ENCODE data around the gene FRMD4B. TPM values are rescaled to one million over a fixed set of nuclear protein-coding genes. Genes with fewer than 3 reads are reported as not detected.
"Not testable (repeated sequence)": the region's sequence is repeated elsewhere in the genome, so short reads cannot be mapped to it uniquely, and the experiment has no call there.

Gene FRMD4B
- total RNA-seq, 4 donors from 2014 or later: 58.0 to 71.9 (median 63.4) TPM

- H3K4me3 ChIP-seq (ENCODE audit: low read depth, poor library complexity, severe bottlenecking): no peak overlapping the region
- intact Hi-C loops (cut with DNase I; ENCODE audit: low total_unique reads): no loop called here
- no peak for TF ChIP-seq POLR2A (IDR thresholded peaks at IDR 0.05)
- no peak for TF ChIP-seq CTCF (IDR thresholded peaks at IDR 0.05)
- 94% methylated on average over 4 of the region's 4 CpGs for WGBS, 2 donors
- no peak for DNase-seq (ENCODE audit: low spot score in 2 of 2)
These were observed 144.1 kb downstream of the FRMD4B start for GRCh38 chr3:69241769-69242168.

- DNase-seq (ENCODE audit: low spot score in 2 of 2): no peak
These were observed 145.0 kb downstream of the FRMD4B start for GRCh38 chr3:69240651-69241568.

GRCh38 chr3:69239063-69239462, 146.8 kb downstream of the FRMD4B start:
- WGBS, 2 donors: 40 to 45% methylated on average over 1 of the region's 1 CpG
- DNase-seq (ENCODE audit: low spot score in 2 of 2): no peak
- H3K4me3 ChIP-seq (ENCODE audit: low read depth, poor library complexity, severe bottlenecking): no peak overlapping the region
- intact Hi-C loops (cut with DNase I; ENCODE audit: low total_unique reads): no loop called here
- TF ChIP-seq CTCF (IDR thresholded peaks at IDR 0.05) (no peak), POLR2A (IDR thresholded peaks at IDR 0.05) (no peak)

More at GRCh38 chr3:69240651-69241568, 145.0 kb downstream of the FRMD4B start:
- intact Hi-C loops (cut with DNase I; ENCODE audit: low total_unique reads): no loop called here
- WGBS, 2 donors: 83% methylated on average over 10 of the region's 10 CpGs
- TF ChIP-seq CTCF (IDR thresholded peaks at IDR 0.05) (no peak), POLR2A (IDR thresholded peaks at IDR 0.05) (no peak)
- no peak overlapping the region for H3K4me3 ChIP-seq (ENCODE audit: low read depth, poor library complexity, severe bottlenecking)

- WGBS, 2 donors: 48 to 57% methylated on average over 8 of the region's 8 CpGs
- intact Hi-C loops (cut with DNase I; ENCODE audit: low total_unique reads): no loop called here
- H3K4me3 ChIP-seq (ENCODE audit: low read depth, poor library complexity, severe bottlenecking): no peak overlapping the region
- TF ChIP-seq CTCF (IDR thresholded peaks at IDR 0.05) (no peak), POLR2A (IDR thresholded peaks at IDR 0.05) (no peak)
- no peak for DNase-seq (ENCODE audit: low spot score in 2 of 2)
These were observed 148.8 kb downstream of the FRMD4B start for GRCh38 chr3:69236812-69237707.

DNA sequence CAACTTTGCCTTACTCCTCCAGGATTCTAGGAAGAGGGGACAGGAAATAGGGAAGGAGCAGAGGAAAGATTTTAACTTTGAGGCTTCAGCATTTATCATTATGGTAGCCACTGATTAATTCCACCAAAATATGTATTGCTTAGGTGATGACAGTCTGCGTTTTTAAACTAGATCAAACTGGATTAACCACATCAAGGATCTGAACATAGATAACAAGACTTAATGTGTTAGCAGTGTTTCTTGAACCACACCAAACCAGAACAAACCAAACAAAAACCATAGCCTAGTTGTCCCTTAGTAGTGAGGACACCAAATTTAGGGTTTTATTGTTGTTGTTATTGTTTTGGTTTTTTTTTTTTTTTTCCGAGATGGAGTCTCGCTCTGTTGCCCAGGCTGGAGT, 150.0 kb downstream of the FRMD4B start:
- H3K4me3 ChIP-seq (ENCODE audit: low read depth, poor library complexity, severe bottlenecking): no peak overlapping the region
- TF ChIP-seq POLR2A (IDR thresholded peaks at IDR 0.05): no peak
- TF ChIP-seq CTCF (IDR thresholded peaks at IDR 0.05): no peak
- intact Hi-C loops (cut with DNase I; ENCODE audit: low total_unique reads): no loop called here
- 80 to 82% methylated on average over 3 of the region's 3 CpGs for WGBS, 2 donors
- DNase-seq (ENCODE audit: low spot score in 2 of 2): no peak

DNA sequence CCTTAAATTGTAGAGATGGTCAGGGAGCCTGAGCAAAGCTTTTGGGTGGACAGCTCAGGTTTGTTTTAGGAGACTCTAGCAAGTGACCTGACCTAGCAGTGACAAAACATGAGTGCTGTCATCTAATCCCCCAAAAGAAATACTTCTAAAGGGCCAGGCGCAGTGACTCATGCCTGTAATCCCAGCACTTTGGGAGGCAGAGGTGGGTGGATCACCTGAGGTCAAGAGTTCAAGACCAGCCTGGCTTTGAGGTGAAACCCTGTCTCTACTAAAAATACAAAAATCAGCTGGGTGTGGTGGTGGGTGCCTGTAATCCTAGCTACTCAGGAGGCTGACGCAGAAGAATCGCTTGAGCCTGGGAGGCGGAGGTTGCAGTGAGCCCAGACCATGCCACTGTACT, 150.7 kb downstream of the FRMD4B start:
- DNase-seq (ENCODE audit: low spot score in 2 of 2); H3K4me3 ChIP-seq (ENCODE audit: low read depth, poor library complexity, severe bottlenecking); intact Hi-C loops (cut with DNase I; ENCODE audit: low total_unique reads): not testable (repeated sequence)
- WGBS, 2 donors: 89 to 96% methylated on average over 4 of the region's 4 CpGs

Data from lower leg skin (tissue), 4 donors.